ENCODE results near the gene TSPYL2.
A peak's percentile ranks its signal among the peaks of the same experiment; 100 is the strongest.

The TSPYL2 gene

GRCh38 chrX:53080628-53081580, 1.3 kb upstream of the TSPYL2 start:
- no peak for DNase-seq

GRCh38 chrX:53082773-53083616, 828 bp downstream of the TSPYL2 start:
- DNase-seq = no peak

GRCh38 chrX:53084043-53084570, 1.9 kb downstream of the TSPYL2 start:
- no peak for DNase-seq

DNA sequence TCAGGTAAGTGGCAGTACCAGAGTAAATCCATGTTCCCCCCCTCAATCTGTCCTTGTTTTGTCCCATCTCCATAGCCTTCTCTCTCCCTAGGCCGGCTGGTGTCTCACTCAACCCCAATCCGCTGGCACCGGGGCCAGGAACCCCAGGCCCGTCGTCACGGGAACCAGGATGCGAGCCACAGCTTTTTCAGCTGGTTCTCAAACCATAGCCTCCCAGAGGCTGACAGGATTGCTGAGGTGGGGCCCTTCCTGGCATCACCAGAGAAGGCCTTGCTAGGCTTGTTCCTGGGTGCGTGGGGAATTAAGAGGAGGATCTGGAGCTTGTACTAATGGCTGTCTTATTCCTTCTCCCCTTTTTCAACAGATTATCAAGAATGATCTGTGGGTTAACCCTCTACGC, 2.7 kb downstream of the TSPYL2 start:
- no peak for DNase-seq

- DNase-seq = no peak
These were observed 3.6 kb downstream of the TSPYL2 start for GRCh38 chrX:53085661-53086229.

GRCh38 chrX:53086464-53086863, 4.3 kb downstream of the TSPYL2 start:
- DNase-seq = no peak

- no peak for DNase-seq
These were observed 5.2 kb downstream of the TSPYL2 start for GRCh38 chrX:53087388-53087831.

DNA sequence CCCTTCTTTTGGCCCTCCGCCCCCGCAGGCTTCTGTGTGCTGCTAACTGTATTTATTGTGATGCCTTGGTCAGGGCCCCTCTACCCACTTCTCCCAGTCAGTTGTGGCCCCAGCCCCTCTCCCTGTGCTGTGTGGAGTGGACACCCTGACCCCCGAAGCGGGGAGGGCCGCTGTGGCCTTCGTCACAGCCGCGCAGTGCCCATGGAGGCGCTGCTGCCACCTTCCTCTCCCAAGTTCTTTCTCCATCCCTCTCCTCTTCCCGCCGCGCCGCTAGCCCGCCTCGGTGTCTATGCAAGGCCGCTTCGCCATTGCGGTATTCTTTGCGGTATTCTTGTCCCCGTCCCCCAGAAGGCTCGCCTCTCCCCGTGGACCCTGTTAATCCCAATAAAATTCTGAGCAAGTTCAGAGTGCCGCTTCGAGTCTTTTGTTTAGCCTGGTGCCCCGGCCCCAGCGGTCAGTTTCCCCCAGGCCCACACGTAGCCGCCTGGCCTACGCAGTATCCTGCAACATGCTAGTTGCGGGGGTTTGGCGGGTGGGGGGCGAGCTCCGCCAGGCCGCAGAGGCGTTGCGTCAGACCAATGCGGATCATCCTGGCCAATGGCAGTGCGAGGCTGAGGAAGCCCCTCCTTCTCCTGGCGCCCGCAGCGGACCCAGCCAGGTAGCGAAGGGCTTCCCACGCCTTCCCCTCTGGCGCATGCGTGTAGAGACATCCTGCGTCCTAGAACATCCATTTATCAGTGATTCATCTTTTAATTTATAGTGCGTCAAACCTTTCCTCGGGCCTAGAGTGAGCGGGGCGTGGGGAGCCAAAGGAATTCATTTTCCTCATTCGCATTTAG, 6.2 kb downstream of the TSPYL2 start:
- DNase-seq = peak; percentile 66

DNA sequence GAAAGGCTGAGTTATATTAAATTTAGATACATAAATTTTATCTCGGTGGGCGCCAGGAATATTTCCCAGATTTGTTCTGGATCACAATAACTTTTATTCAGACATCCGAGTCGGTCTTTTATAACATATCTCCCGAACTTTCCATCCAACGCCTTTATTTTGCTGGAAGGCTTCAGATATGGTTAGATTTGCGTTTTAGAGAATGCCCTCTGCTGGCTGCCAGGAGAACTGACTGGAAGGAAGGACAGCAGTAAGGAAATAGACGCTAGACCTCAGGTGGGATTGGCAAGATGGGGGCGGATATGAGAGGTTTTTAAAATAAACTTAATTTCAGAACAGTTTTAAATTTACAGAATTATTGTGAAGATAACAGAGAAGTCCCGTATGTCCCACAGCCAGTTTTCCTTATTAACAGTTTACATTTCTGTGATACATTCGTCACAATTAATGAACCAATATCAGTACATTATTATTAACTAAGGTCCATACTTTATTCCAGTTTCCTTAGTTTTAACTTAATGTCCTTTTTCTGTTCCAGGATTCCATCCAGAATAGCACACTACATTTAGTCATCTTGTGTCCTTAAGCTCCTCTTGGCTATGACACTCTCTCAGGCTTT, 7.2 kb downstream of the TSPYL2 start:
- DNase-seq = no peak

GRCh38 chrX:53089925-53090324, 7.8 kb downstream of the TSPYL2 start:
- DNase-seq = no peak

- DNase-seq = no peak
These were observed 9.2 kb downstream of the TSPYL2 start for GRCh38 chrX:53091354-53091753.

GRCh38 chrX:53093177-53093655, 11.0 kb downstream of the TSPYL2 start:
- DNase-seq = peak; percentile 66

DNA sequence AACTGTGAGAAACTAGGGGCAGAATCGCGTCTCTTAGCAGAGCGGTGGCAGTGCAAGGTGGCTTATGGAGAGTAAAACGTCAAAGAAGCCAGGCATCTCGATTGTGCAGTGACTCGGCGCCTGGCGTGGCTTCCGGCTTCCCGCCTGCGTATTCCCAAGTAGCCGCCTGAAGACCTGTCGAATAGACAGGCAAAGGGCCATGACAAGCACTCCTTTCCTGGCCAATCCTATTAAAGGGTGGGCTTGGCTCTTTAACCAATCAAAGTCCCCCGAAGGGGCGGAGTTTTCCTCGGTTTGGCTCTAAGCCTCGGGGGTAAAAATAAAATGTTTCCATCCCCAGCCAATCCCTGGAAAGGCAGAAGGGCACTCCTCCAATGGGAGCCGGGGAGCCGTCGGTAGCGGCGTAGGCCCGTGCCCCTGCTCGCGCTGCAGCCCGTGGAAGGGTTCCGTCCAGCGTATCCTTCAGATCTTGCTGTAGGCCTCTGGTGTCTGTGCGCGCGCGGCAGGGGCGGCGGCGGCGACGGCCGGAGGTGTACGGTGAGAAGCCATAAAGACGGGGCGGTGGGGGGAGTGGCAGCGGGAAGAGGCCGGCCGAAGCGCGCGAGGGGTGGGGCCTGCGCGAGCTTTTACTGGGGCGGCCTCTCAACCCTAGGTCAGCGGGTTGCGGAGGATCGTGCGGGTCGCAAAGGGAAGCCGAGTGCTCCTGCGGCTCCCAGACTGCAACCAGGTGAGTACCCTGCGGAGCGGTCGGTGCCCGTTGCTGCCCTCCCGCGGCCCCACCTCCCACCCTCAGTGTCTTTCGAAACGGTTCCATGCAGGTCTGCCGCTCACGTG, 11.8 kb downstream of the TSPYL2 start, which contains the start of gene KANTR:
TSS of gene KANTR (plus strand) at position 395 of the 834 bp plus-strand sequence. CDS start 30,131 bp downstream, outside the sequence.
- DNase-seq = peak; percentile 59

- no peak for DNase-seq
These were observed 12.4 kb downstream of the TSPYL2 start for GRCh38 chrX:53094582-53094905.

DNA sequence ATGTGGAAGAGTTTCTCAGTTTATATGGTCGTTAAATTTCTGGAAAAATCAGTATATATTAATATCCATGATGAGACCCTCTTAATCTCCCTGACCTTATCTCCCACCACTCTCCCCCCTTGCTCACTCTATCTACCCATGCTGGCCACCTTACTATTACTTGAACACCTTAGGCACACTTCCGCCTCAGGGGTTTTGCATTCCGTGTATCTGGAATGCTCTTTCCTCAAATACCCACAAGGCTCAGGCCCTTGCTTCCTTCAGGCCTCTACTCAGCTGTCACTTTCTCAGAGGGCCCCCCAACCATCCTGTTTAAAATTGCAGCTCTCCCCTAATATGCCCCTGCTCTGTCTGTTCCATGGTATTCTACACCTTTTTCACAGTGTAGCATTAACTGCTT, 13.6 kb downstream of the TSPYL2 start:
- DNase-seq = no peak

DNA sequence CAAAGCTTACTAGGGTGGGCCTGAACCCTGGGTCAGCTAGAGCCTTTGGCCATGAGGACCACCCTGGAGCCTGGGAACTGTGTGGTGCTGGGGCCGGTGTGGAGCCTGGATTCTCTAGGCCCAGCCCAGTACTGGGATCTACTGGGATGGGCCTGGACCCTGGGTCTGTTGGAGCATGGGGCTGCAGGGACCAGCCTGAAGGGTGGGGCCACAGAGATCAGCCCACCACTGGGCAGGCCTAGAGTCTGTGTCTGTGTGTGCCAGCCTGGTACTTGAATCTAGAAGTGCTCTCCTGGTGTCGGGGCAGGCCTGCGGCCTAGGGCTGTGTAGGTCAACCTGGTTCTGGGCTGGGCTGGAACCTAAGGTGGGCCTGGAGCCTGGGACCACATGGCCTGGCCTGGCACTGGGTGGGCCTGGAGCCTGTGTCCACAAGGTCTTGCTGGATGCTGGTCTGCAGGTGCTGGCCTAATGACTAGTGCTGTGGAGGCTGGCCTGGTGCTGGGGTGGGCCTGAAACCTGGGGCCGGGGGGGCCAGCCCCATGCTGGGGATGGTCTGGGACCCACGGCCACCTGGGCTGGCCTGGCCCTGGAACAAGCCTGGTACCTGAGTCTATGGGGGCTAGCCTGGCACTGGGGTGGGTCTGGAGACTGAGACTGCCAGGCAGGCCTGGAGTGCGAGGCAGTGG, 32.8 kb downstream of the TSPYL2 start:
- DNase-seq = no peak

GRCh38 chrX:53115550-53115874, 33.3 kb downstream of the TSPYL2 start:
- DNase-seq = no peak

GRCh38 chrX:53116101-53116500, 33.9 kb downstream of the TSPYL2 start:
- no peak for DNase-seq

- DNase-seq = no peak
These were observed 39.8 kb downstream of the TSPYL2 start for GRCh38 chrX:53122013-53122412.

- DNase-seq = no peak
These were observed 43.3 kb downstream of the TSPYL2 start for GRCh38 chrX:53125506-53125905.
